GM18519 (cell line): ENCODE data around the gene OR8J1.
"Not testable (repeated sequence)": the region's sequence is repeated elsewhere in the genome, so short reads cannot be mapped to it uniquely, and the experiment has no call there.

Experiments used
- ATAC-seq: cut with Tn5 transposase; IDR thresholded peaks from one replicate; pipeline ENCODE4 v1.9.1; 2021; ENCODE audit warnings: mild to moderate bottlenecking, moderate library complexity; ENCODE audit not compliant: unreplicated experiment, low FRiP score

OR8J1 gene, protein sequence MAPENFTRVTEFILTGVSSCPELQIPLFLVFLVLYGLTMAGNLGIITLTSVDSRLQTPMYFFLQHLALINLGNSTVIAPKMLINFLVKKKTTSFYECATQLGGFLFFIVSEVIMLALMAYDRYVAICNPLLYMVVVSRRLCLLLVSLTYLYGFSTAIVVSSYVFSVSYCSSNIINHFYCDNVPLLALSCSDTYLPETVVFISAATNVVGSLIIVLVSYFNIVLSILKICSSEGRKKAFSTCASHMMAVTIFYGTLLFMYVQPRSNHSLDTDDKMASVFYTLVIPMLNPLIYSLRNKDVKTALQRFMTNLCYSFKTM

GRCh38 chr11:56353991-56354390 lies at the start of gene OR8J1:
TSS of gene OR8J1 (plus strand) at chr11:56354291. CDS start at chr11:56360247, 5,956 bp downstream.
- no peak for ATAC-seq

DNA sequence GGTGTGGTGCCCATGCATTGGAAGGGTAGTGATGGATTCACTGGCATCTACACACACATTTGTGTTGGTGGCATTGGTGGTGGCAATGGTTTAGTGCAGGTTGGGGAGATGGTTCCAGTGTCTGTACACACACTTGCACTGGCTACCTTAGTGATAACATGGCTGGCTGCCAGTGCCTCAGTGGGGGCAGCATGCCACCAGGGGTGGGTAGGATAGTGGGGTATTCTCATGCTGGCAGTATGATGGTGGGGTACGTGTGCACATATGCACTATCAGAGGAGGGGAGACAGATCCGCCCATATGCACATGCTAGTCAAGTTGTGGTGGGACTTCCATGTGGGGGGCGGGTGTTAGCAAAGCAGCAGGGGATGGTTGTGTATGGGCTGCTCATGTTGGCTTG lies 46.3 kb upstream of the OR8J1 start:
- no peak for ATAC-seq

GRCh38 chr11:56314844-56315243 lies 39.2 kb upstream of the OR8J1 start, which contains the start of gene OR8K3:
TSS of gene OR8K3 (plus strand) at chr11:56315144. CDS start at chr11:56318307, 3,163 bp downstream.
- no peak for ATAC-seq

GRCh38 chr11:56331861-56332491 lies 22.1 kb upstream of the OR8J1 start:
- no peak for ATAC-seq

GRCh38 chr11:56333156-56333555 lies 20.9 kb upstream of the OR8J1 start:
- no peak for ATAC-seq

- no peak for ATAC-seq
Measured at GRCh38 chr11:56340289-56340688, 13.8 kb upstream of the OR8J1 start.

GRCh38 chr11:56345739-56346138 lies 8.4 kb upstream of the OR8J1 start, which contains the start of gene OR8K1:
TSS of gene OR8K1 (plus strand) at chr11:56346039. CDS start at chr11:56346039, 0 bp downstream.
- ATAC-seq = no peak

- no peak for ATAC-seq
Measured at GRCh38 chr11:56375324-56375723, 21.2 kb downstream of the OR8J1 start, which contains the start of gene OR8U1. TSS of gene OR8U1 (plus strand) at chr11:56375624. CDS start at chr11:56375624, 0 bp downstream.

DNA sequence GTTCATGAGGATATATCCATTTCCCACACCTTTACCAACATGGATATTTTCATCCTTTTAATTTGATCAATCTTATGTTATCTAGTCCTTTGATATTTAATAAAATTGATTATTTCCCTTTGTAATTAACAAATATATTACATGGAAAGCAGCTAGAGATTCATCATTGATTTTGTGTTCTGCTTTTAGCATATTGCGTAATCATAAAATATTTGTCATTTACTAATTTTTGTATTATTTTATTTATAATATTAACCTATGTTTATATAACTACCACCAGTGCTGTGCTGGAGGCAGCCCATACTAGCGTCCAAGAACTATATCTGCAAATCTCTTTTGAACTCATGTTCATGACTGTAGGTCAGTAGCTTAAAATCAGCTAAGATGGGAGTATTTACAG lies 26.0 kb downstream of the OR8J1 start:
- ATAC-seq = no peak

GRCh38 chr11:56394381-56394780 lies 40.3 kb downstream of the OR8J1 start:
- ATAC-seq = no peak

DNA sequence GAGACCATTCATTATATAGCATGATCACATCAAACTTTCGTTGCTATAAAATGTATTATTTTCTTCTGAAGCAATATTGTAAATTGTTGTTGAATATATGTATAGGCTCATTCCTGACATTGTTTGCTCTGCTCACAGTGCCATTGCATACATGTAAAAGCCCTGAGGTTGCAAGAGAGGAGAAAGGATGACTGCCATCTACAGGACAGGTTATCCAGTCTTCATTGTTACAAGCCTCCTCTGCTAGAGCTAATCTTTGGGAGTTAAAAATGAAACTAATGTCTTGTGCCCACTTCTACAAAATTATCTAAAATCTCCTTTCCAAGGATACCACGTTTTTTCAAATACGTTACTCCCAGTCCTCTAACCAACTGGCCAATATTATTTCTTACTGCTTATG lies 42.0 kb downstream of the OR8J1 start:
- no peak for ATAC-seq

- not testable (repeated sequence) for ATAC-seq
Measured at GRCh38 chr11:56401858-56402461, 47.9 kb downstream of the OR8J1 start.

DNA sequence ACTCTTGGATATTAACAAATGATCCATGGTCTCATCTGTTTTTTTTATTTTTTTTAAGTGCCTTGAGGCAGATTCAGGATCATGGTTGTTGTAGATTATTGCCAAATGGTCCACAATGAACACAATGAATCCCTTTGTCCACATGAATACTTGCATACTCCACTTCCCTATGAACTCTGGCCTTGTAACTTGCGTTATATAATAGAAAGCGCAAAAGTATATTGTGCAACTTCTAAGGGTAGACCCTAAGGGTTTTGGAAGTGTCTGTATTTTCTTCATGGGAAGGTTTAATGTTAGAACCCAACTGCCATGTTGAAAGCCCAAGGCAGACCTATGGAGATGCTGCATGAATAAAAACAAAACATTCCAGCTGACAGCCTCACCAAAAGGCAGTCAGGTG lies 50.3 kb downstream of the OR8J1 start:
- ATAC-seq = no peak

- ATAC-seq = no peak
Measured at GRCh38 chr11:56410801-56411200, 56.7 kb downstream of the OR8J1 start.
